HT1080 (cell line): Measurements from ENCODE around the gene FAM20A. TPM values are rescaled to one million over a fixed set of nuclear protein-coding genes. Genes with fewer than 3 reads are reported as not detected.
A peak's percentile ranks its signal among the peaks of the same experiment; 100 is the strongest.

ENCODE experiments used
- DNase-seq: peaks from one replicate; pipeline ENCODE4 v3.0.0-alpha.2; 2015; ENCODE audit warnings: low read depth
- polyA plus RNA-seq, 2 experiments: library from polyadenylated mRNA; depleted of rRNA; stranded (reverse); fragments of >200 nt; gene quantifications; 2 replicates each; pipeline ENCODE4 v1.2.3, GENCODE V29; 2015
- total RNA-seq: library from RNA; depleted of rRNA; stranded (reverse); fragments of >200 nt; shearing (Covaris generic); gene quantifications from 2 replicates; pipeline ENCODE4 v1.2.3, GENCODE V29; 2014; rRNA removed

Gene FAM20A
- total RNA-seq, result not detected in 2 replicates
- polyA plus RNA-seq (2015; cell fraction: cytosol; rRNA removed), result not detected in 2 replicates
- polyA plus RNA-seq (2015; cell fraction: nucleus; rRNA removed), result not detected in 2 replicates

DNA sequence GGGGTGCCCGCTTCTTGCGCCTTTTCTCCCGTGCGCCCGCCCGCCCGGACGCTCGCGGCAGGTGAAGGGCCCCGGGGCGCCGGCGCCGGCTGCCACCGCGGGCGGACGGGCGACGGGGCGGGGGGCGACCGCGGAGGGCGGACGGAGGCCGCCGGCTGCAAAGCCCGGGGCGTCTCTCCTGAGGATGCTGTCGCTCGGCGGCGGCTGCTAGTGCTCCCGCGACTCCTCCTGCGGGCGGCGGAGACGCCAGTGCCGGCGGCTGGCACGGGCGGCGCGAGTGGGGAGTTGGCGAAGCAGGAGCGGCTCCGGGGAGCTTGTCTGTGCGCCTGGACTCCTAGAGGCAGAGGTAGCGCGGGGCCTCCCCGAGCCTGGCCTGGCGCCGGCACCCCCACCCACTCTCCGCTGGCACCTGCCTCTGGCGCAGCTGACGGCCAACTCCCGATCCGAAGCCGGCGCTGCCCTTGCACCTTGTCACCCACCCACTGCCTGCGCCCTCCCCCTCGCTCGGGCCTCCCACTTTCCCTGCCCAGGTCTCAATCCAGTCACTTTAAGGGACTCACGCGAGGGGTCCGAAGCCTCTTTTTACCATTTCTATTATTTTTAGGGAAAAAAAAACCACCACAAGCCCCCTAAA is at the start of gene FAM20A:
FAM20A (minus strand) TSS at position 437 of the 634 bp plus-strand sequence. CDS start 701 bp downstream, outside the sequence.
- no peak for DNase-seq

- DNase-seq, result no peak
These were observed 48.2 kb upstream of the FAM20A start for GRCh38 chr17:68649324-68649723.

- DNase-seq, result no peak
These were observed 45.7 kb upstream of the FAM20A start for GRCh38 chr17:68646626-68647526.

GRCh38 chr17:68642118-68642412 is 40.9 kb upstream of the FAM20A start:
- DNase-seq, result no peak

- no peak for DNase-seq
These were observed 40.3 kb upstream of the FAM20A start for GRCh38 chr17:68641276-68642117.

- DNase-seq, result no peak
These were observed 39.2 kb upstream of the FAM20A start for GRCh38 chr17:68640242-68640989.

DNA sequence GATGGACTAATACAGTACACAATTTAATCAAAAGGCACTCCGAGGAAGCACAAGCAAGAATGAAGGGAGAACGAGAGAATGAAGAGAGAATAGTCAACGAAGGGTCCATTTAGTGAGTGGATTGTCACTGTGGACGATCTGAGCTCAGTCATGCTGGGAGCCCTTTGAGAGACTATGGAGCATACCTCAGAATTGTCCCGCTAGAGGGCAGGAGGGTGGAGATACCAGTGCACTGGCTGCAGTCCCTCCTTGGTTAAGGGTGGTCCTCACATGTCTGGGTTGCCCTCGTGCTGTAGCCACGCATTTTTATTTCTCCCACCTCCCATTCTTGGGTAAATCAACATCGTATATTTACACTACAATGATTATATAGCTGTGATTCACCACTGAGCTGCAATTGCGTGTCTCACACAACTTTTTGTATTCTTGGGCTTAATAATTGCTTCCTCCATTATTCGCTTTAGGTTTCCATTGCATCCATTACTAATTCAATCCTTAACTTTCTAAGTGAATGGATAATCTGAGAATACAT is 33.2 kb upstream of the FAM20A start:
- DNase-seq, result no peak

DNA sequence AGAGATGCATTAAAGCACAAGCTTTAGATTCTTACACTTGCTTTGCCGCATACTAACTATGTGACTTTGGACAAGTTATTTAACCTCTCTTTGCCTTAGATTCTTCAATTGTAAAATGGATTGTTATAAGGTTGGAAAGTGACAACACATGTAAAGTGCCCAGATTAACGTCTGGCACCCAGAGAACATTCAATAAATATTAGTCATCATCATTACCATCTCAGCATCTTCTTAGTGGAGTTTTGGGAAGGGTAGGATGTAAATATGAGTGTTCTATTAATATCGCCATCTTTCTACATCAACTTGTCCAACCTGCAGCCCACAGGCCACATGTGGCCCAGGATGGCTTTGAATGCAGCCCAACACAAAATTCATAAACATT is 27.4 kb upstream of the FAM20A start:
- no peak for DNase-seq

- no peak for DNase-seq
These were observed 26.9 kb upstream of the FAM20A start for GRCh38 chr17:68627956-68628575.

GRCh38 chr17:68624381-68624780 is 23.2 kb upstream of the FAM20A start:
- no peak for DNase-seq

DNA sequence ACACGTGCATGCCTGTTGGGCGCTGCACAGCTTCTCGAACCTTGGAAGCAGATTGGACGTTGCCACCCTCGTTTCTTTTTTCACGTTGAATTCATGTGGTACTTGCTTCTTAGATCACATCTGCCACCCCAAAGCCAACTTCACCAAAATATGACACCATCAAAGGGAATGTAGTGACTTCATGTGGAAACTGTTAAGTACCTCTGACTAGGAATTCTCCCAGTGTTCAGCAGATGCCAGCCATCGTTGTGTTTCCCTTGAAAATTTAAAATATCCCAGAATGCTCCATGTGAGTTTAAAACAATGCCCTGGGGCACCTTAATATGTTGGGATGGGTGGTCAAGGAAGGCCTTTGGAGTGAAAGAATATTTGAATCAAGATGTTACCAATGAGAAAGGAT is 22.6 kb upstream of the FAM20A start:
- DNase-seq, result no peak

- DNase-seq, result no peak
These were observed 21.3 kb upstream of the FAM20A start for GRCh38 chr17:68622423-68622822.

DNA sequence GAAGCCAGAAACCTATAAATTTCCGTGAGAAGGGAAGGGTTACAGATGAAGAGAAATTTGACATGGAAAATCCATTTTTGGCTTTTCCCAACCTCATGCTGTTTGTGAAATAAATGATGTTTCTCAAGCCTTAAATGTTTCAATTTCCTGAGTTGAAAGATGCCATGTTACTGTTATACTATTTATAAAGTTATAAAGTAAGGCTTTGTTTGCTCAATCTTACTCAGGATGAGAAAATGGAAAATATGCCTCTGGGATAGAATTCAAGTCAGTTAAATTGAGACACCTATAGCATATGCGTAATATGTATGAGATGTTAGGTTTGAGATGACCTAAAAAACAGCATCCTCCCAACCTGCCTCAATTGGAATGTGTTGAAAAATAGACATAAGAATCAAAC is 19.9 kb upstream of the FAM20A start:
- no peak for DNase-seq

DNA sequence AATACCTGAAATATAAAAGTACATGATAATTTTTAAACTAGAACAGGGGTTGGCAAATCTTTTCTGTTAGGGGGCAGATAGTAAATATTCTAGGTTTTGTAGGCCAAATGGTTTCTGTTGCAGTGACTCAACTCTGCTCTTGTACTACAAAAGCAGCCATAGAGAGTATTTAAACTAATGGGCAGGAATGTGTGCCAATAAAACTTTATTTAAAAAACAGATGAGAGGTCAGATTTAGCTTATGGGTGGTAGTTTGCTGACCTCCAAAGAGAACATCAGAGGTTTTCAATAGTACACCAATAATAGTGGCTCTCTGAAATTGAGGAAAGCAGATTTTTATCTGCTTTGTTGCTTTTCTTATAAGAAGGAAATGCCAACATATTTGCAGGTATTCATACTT is 15.2 kb upstream of the FAM20A start:
- no peak for DNase-seq

GRCh38 chr17:68614718-68615117 is 13.6 kb upstream of the FAM20A start:
- no peak for DNase-seq

DNA sequence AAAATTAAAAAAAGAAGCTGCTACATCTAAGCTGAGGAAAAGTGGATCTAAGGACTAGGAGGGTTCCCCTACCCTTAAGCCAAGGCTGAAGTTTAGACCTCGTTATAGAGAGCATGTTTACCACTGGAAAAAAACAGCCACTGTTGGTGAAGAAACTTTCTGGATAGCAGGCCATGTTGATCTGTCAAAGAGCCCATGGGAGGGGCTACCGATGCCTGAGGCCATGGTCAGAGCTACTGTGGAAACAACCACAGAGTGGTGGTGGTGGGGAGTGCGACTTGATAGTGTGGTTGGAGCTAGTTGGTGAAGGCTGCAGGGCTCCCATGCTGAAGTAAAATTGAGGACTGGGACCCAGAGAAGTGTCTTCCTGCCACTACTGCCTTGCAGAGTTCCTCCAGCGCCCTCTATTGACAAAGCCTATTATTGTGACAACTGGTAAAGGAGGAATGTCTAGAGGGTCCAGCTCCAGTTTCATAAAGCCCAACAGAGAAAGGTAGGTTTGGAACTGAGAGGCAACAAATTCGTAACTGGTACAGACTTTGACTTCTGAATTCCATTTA is 12.7 kb upstream of the FAM20A start:
- peak; percentile 42 for DNase-seq

GRCh38 chr17:68612923-68613292 is 11.7 kb upstream of the FAM20A start:
- DNase-seq, result no peak

GRCh38 chr17:68612209-68612922 is 11.2 kb upstream of the FAM20A start:
- no peak for DNase-seq
